ENCODE data around the gene PDE4D. TPM values are rescaled to one million over a fixed set of nuclear protein-coding genes. Genes with fewer than 3 reads are reported as not detected.

Gene PDE4D
- total and polyA plus RNA-seq, 10 of the 15 experiments (the other 5 are each of a cell fraction or from before 2014, with no cell fraction given), result 0.87 to 4.1 (median 2.2) TPM

DNA sequence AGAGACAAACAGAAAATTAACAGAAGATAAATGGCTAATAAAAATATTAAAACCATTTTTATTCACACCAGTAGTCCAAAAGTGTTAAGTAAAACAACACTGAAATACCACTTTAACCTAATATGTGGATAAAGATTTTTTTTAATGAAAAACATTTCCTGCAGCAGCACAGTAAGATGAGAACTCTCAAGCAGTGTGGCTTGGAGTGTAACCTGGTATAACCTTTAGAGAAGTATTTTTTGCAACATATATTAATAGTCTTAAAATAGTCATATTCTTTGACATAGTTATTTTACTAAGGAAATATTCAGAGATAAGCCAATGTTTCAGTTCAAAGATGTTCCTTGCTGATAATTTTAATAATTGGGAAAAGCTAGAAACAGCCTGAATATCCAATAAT is 644.4 kb downstream of the PDE4D start (continued):
- TF ChIP-seq, protein P1, sequence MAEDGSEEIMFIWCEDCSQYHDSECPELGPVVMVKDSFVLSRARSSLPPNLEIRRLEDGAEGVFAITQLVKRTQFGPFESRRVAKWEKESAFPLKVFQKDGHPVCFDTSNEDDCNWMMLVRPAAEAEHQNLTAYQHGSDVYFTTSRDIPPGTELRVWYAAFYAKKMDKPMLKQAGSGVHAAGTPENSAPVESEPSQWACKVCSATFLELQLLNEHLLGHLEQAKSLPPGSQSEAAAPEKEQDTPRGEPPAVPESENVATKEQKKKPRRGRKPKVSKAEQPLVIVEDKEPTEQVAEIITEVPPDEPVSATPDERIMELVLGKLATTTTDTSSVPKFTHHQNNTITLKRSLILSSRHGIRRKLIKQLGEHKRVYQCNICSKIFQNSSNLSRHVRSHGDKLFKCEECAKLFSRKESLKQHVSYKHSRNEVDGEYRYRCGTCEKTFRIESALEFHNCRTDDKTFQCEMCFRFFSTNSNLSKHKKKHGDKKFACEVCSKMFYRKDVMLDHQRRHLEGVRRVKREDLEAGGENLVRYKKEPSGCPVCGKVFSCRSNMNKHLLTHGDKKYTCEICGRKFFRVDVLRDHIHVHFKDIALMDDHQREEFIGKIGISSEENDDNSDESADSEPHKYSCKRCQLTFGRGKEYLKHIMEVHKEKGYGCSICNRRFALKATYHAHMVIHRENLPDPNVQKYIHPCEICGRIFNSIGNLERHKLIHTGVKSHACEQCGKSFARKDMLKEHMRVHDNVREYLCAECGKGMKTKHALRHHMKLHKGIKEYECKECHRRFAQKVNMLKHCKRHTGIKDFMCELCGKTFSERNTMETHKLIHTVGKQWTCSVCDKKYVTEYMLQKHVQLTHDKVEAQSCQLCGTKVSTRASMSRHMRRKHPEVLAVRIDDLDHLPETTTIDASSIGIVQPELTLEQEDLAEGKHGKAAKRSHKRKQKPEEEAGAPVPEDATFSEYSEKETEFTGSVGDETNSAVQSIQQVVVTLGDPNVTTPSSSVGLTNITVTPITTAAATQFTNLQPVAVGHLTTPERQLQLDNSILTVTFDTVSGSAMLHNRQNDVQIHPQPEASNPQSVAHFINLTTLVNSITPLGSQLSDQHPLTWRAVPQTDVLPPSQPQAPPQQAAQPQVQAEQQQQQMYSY (CRISPR knock-in tag; IDR thresholded peaks at IDR 0.05), result no peak
- TF ChIP-seq, protein P2, sequence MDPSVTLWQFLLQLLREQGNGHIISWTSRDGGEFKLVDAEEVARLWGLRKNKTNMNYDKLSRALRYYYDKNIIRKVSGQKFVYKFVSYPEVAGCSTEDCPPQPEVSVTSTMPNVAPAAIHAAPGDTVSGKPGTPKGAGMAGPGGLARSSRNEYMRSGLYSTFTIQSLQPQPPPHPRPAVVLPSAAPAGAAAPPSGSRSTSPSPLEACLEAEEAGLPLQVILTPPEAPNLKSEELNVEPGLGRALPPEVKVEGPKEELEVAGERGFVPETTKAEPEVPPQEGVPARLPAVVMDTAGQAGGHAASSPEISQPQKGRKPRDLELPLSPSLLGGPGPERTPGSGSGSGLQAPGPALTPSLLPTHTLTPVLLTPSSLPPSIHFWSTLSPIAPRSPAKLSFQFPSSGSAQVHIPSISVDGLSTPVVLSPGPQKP (IDR thresholded peaks at IDR 0.05; ENCODE audit: low read depth, low read length), result no peak
- no peak for TF ChIP-seq STAT1 (conservative IDR thresholded peaks at IDR 0.05)
- no peak for TF ChIP-seq POLR2A (IDR thresholded peaks at IDR 0.05; ENCODE audit: low read depth, low read length)

DNA sequence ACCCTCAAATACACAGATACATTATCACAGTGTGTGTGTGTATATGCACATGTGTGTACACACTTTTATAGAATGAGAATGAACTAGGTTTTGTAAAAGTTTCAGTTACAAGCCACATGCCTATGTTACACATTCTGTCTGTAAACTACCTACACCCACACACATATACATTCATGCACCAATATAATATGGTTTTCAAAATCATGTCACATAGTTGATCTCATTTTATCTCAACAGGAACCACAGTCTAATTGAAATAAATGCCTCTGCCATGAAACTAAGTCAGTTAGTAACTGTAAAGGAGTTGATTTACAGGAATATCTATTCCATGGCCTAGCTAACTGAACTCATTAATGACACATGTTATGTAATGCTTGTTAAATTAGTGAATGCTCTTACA is 646.6 kb downstream of the PDE4D start:
- in situ Hi-C loops (cut with MboI), result no loop called here
- Histone ChIP-seq H2AFZ (ENCODE audit: control insufficient read depth, low read depth, low read length) (no peak overlapping the region), H3K4me3 (no peak overlapping the region), H3K4me1 (ENCODE audit: control insufficient read depth, insufficient read depth, low read length) (no peaks in the 10 kb centered on the region), H3K36me3 (ENCODE audit: control insufficient read depth in 2 of 2, insufficient read depth in 2 of 2, low read length in 1 of 2) (no peaks in the 10 kb centered on the region), H3K27ac (ENCODE audit: control insufficient read depth, insufficient read depth) (no peak overlapping the region), H3K9ac (ENCODE audit: control insufficient read depth, insufficient read depth, low read length) (no peak overlapping the region), H3K4me2 (ENCODE audit: control insufficient read depth, insufficient read depth) (no peak overlapping the region), H3K27me3 (replicated peaks in 1 of 2; ENCODE audit: control insufficient read depth in 2 of 2, insufficient read depth in 2 of 2, low read length in 1 of 2) (no peaks in the 10 kb centered on the region; a peak in 1 of 4 replicates), H3K79me2 (ENCODE audit: control insufficient read depth, insufficient read depth, low read length) (no peaks in the 10 kb centered on the region), H4K20me1 (ENCODE audit: control insufficient read depth, insufficient read depth) (no peaks in the 10 kb centered on the region), H3K9me3 (replicated peaks; ENCODE audit: control insufficient read depth, insufficient read depth, low read length) (no peaks in the 10 kb centered on the region)
- BruUV-seq (replicated peaks), result no TSS peak
- FAIRE-seq (no peak), ATAC-seq (no peak), DNase-seq (ENCODE audit: low read depth, low spot score) (no peak)
- no peak for TF ChIP-seq EZH2 (IDR thresholded peaks at IDR 0.05; ENCODE audit: borderline replicate concordance, control insufficient read depth, low read depth, low read length)
- TF ChIP-seq PML (IDR thresholded peaks at IDR 0.05; ENCODE audit: low read length), result no peak
- TF ChIP-seq, protein P3, sequence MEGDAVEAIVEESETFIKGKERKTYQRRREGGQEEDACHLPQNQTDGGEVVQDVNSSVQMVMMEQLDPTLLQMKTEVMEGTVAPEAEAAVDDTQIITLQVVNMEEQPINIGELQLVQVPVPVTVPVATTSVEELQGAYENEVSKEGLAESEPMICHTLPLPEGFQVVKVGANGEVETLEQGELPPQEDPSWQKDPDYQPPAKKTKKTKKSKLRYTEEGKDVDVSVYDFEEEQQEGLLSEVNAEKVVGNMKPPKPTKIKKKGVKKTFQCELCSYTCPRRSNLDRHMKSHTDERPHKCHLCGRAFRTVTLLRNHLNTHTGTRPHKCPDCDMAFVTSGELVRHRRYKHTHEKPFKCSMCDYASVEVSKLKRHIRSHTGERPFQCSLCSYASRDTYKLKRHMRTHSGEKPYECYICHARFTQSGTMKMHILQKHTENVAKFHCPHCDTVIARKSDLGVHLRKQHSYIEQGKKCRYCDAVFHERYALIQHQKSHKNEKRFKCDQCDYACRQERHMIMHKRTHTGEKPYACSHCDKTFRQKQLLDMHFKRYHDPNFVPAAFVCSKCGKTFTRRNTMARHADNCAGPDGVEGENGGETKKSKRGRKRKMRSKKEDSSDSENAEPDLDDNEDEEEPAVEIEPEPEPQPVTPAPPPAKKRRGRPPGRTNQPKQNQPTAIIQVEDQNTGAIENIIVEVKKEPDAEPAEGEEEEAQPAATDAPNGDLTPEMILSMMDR (IDR thresholded peaks at IDR 0.05 in 2 of 3, conservative IDR thresholded peaks at IDR 0.05 in 1 of 3; ENCODE audit: control insufficient read depth in 2 of 3, extremely low read depth in 1 of 3, insufficient read depth in 1 of 3, low read depth in 3 of 3, low read length in 3 of 3), result no peak
- no peak for TF ChIP-seq EGR1 (IDR thresholded peaks at IDR 0.05; ENCODE audit: borderline replicate concordance in 1 of 2, low read depth in 2 of 2, low read length in 2 of 2)
- TF ChIP-seq ZNF274 (IDR thresholded peaks at IDR 0.05; ENCODE audit: insufficient read depth, insufficient read length), result no peak
- TF ChIP-seq YY1 (IDR thresholded peaks at IDR 0.05; ENCODE audit: low read depth, low read length), result no peak
- TF ChIP-seq SIX5 (IDR thresholded peaks at IDR 0.05; ENCODE audit: low read depth, low read length, severe bottlenecking), result no peak
- TF ChIP-seq TBL1XR1 (IDR thresholded peaks at IDR 0.05; ENCODE audit: low read depth, low read length), result no peak
- no peak for TF ChIP-seq MYC (IDR thresholded peaks at IDR 0.05; ENCODE audit: insufficient read depth, insufficient read length, insufficient replicate concordance, low read length, severe bottlenecking)
- no peak for TF ChIP-seq EED (IDR thresholded peaks at IDR 0.05; ENCODE audit: low read depth)
- no peak for TF ChIP-seq NR2C1 (IDR thresholded peaks at IDR 0.05)
- ChIA-PET CTCF (no interaction called here), RAD21 (ENCODE audit: unreplicated experiment) (no interaction called here), SMC1A (ENCODE audit: uncharacterized antibody, unreplicated experiment) (interaction anchor here (1.0 kb wide), 1 partner anchor 18 kb away, joined by 3 read pairs; no protein-coding TSS in a partner anchor), POLR2A (no interaction called here)
- intact Hi-C loops (cut with micrococcal nuclease; ENCODE audit: unreplicated experiment), result no loop called here

Data from GM12878 (cell line).